Colonic mucosa (tissue), 4 donors: Measurements from ENCODE around the gene CEPT1. TPM values are rescaled to one million over a fixed set of nuclear protein-coding genes. Genes with fewer than 3 reads are reported as not detected.

ENCODE experiments used
- DNase-seq: peaks from one replicate; pipeline ENCODE4 v3.0.0-alpha.2; 2020
- H3K27ac ChIP-seq: fragments of 200-600 bp; one replicate; pipeline ENCODE4 v1.8.0; 2021
- H3K27me3 ChIP-seq: fragments of 200-600 bp; one replicate; pipeline ENCODE4 v1.8.0; 2021
- H3K36me3 ChIP-seq: fragments of 200-600 bp; one replicate; pipeline ENCODE4 v1.8.0; 2021
- H3K4me1 ChIP-seq: fragments of 200-600 bp; one replicate; pipeline ENCODE4 v1.8.0; 2021; ENCODE audit warnings: mild to moderate bottlenecking
- H3K4me3 ChIP-seq: fragments of 200-600 bp; one replicate; pipeline ENCODE4 v1.8.0; 2021
- H3K9ac ChIP-seq, 2 donors: one replicate each; pipeline ENCODE4 v1.7.0; 2013; ENCODE audit warnings: control low read depth in 2 of 2, low read depth in 2 of 2, low read length in 2 of 2
- H3K9me3 ChIP-seq: fragments of 200-600 bp; one replicate; pipeline ENCODE4 v1.8.0; 2021
- CTCF ChIP-seq: fragments of 200-600 bp; IDR thresholded peaks from one replicate; pipeline ENCODE4 v1.8.0; 2022; ENCODE audit warnings: antibody characterized with exemption, mild to moderate bottlenecking
- intact Hi-C: fragments of 100-400 bp; cut with DNase I; formaldehyde crosslinking; loops from one replicate; pipeline ENCODE4 v1.14.1; 2022
- total RNA-seq, 2 donors: library from RNA; stranded (reverse); fragmentation: NEBNext Ultra II Directional in 1 of 2; extraction: Animal tissue kit (Norgen Biotek cat#: 25700) in 1 of 2; gene quantifications; one replicate each; pipeline ENCODE4 v1.2.1, GENCODE V29; 2021
- donor health status: healthy.
- donor health status: DM: no; HTN: no; CAD: no.
- donor health status: DM: no; HTN: no; CAD: no.

The CEPT1 gene
- total RNA-seq, 2 donors from 2014 or later = 35.7 to 38.7 TPM

- H3K4me3 ChIP-seq = no peak overlapping the region
- intact Hi-C loops = no loop called here
- no peaks in the 10 kb centered on the region for H3K4me1 ChIP-seq
- H3K36me3 ChIP-seq = no peaks in the 10 kb centered on the region
- H3K27ac ChIP-seq = no peak overlapping the region
- no peaks in the 10 kb centered on the region for H3K9me3 ChIP-seq
- TF ChIP-seq CTCF = no peak
- no peak overlapping the region for H3K9ac ChIP-seq
- H3K27me3 ChIP-seq = no peaks in the 10 kb centered on the region
- DNase-seq = no peak
Measured at GRCh38 chr1:111176678-111177077, 36.7 kb downstream of the CEPT1 start.

DNA sequence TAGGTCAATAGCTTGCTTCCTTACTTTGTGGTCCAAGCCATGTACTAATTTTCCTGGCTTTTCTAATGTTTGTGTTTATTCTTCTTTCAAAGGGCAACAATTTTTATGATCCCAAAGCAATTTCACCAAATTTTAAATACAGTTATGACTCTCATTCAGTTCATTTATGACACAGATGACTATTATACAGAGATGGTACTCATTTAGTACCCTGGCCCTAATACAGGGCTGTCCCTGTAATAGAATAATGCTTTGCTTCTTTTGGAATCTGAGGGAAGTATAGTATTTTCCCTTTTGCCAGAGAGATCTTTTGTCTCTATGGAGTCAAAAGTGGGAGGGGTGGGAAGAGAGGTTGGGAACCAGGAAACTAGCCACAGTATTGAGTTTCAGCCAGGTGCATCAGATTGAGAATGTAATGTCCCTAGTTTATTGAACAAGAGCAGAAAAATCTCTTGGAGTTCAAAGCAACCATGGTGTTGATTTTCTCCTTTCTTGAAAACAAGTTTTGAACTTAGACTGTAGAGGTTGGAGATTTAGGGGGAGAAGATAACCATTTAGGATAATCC lies 40.0 kb downstream of the CEPT1 start:
- Histone ChIP-seq H3K36me3 (no peaks in the 10 kb centered on the region), H3K9me3 (no peaks in the 10 kb centered on the region), H3K4me1 (no peaks in the 10 kb centered on the region), H3K27me3 (no peaks in the 10 kb centered on the region), H3K27ac (no peak overlapping the region), H3K4me3 (no peak overlapping the region), H3K9ac (no peak overlapping the region)
- TF ChIP-seq CTCF = no peak
- DNase-seq = no peak
- intact Hi-C loops = no loop called here

DNA sequence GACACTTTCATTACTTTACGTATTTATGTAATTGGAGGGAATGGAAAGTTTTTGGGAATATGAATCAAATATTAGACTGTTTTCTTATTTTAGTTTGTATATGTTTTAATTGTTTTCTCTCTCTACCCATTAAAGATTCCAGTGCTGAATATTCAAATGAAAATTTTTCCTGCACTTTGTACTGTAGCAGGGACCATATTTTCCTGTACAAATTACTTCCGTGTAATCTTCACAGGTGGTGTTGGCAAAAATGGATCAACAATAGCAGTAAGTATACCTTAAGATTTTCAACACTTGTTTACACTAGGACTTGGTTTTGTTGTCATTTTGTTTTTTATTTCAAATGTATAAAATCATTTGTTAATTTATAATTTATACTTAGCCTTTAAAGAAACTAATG lies 42.0 kb downstream of the CEPT1 start:
- TF ChIP-seq CTCF = no peak
- Histone ChIP-seq H3K27me3 (no peaks in the 10 kb centered on the region), H3K9me3 (no peaks in the 10 kb centered on the region), H3K36me3 (peaks cover under 1% of the 10 kb centered on the region), H3K4me1 (no peaks in the 10 kb centered on the region), H3K27ac (no peak overlapping the region), H3K9ac (no peak overlapping the region), H3K4me3 (no peak overlapping the region)
- intact Hi-C loops = no loop called here
- DNase-seq = no peak

DNA sequence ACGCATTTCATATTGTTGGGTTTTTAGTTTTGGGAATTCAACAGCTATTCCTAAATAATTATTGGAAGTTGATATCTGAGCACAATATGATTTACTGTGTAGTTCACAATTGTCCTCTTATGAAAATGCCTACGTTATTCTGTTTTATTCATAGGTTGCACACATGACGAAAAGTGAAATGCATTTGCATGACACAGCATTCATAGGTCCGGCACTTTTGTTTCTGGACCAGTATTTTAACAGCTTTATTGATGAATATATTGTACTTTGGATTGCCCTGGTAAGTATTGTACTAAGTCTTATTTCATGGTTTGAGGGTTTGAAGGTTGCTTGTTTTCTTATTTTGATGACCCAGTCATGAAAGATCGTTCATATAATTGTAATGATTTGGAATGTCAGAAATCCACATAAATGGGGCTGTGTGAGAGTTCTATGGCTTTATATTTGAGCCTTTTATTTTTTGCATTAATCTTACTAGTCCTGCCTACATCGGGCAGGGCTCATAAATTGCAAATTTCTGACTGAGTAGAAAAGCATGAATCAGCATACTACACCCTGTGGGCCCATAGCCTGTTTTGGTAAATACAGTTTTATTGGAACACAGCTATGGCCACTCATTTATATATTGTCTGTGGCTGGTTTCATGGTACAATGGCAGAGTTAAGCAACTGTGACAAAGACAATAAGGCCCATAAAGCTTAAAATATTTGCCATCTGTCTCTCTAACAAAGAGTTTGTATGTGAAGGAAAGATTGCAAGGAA lies 43.5 kb downstream of the CEPT1 start:
- H3K4me1 ChIP-seq = no peaks in the 10 kb centered on the region
- intact Hi-C loops = no loop called here
- H3K4me3 ChIP-seq = no peak overlapping the region
- no peak for DNase-seq
- TF ChIP-seq CTCF = no peak
- no peaks in the 10 kb centered on the region for H3K27me3 ChIP-seq
- peaks cover 8% of the 10 kb centered on the region for H3K36me3 ChIP-seq
- H3K9ac ChIP-seq = no peak overlapping the region
- no peaks in the 10 kb centered on the region for H3K9me3 ChIP-seq
- no peak overlapping the region for H3K27ac ChIP-seq

DNA sequence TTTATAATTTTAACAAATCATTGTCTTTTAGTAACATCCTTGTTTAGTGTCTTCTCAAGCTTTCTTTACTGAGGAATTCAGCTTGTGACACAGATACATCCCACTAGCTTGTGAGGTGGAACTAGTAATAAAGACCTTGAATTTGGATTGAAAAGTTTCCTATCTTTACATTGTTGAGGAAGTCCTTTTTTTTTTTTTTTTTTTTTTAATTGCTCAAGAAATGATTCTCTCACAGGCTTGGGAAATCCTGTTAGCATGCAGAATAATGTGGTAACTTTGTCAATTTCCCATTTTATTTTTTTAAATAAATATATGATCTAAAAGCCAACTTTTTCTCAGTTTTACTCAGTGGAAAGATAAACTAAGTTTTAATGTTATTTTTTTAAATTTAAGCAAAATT lies 44.6 kb downstream of the CEPT1 start:
- no peaks in the 10 kb centered on the region for H3K9me3 ChIP-seq
- no peak overlapping the region for H3K4me3 ChIP-seq
- H3K27me3 ChIP-seq = no peaks in the 10 kb centered on the region
- peaks cover 8% of the 10 kb centered on the region for H3K36me3 ChIP-seq
- H3K9ac ChIP-seq = no peak overlapping the region
- no peak for TF ChIP-seq CTCF
- intact Hi-C loops = no loop called here
- no peak overlapping the region for H3K27ac ChIP-seq
- no peaks in the 10 kb centered on the region for H3K4me1 ChIP-seq
- no peak for DNase-seq
